Immature natural killer cell (primary cell): Measurements from ENCODE around the gene ARFIP2. TPM values are rescaled to one million over a fixed set of nuclear protein-coding genes. Genes with fewer than 3 reads are reported as not detected.

Experiments
- DNase-seq, 3 donors: peaks; one replicate each; pipeline ENCODE4 v3.0.0; 2022; ENCODE audit warnings: mixed read lengths in 1 of 3
- H3K27ac Mint-ChIP-seq, 6 donors: one replicate each; pipeline ENCODE4 v1.8.0; 2020; ENCODE audit warnings: mixed read lengths in 6 of 6, mild to moderate bottlenecking in 5 of 6, inconsistent platforms in 4 of 6, moderate library complexity in 3 of 6
- H3K27me3 Mint-ChIP-seq, 3 donors: one replicate each; pipeline ENCODE4 v1.8.0; 2020 to 2021; ENCODE audit warnings: low read depth in 3 of 3, mild to moderate bottlenecking in 3 of 3, mixed read lengths in 3 of 3, moderate library complexity in 3 of 3, inconsistent platforms in 1 of 3
- H3K36me3 Mint-ChIP-seq, 3 donors: one replicate each; pipeline ENCODE4 v1.8.0; 2020; ENCODE audit warnings: mixed read lengths in 3 of 3, inconsistent platforms in 2 of 3, mild to moderate bottlenecking in 2 of 3
- H3K4me1 Mint-ChIP-seq, 2 donors: one replicate each; pipeline ENCODE4 v1.8.0; 2020; ENCODE audit warnings: inconsistent platforms in 2 of 2, mild to moderate bottlenecking in 2 of 2, mixed read lengths in 2 of 2, moderate library complexity in 1 of 2
- H3K4me3 Mint-ChIP-seq, 5 donors: one replicate each; pipeline ENCODE4 v1.8.0; 2020; ENCODE audit warnings: mild to moderate bottlenecking in 5 of 5, mixed read lengths in 5 of 5, inconsistent platforms in 3 of 5, moderate library complexity in 3 of 5
- H3K9me3 Mint-ChIP-seq, 6 donors: one replicate each; pipeline ENCODE4 v1.8.0; 2020; ENCODE audit warnings: mild to moderate bottlenecking in 6 of 6, mixed read lengths in 6 of 6, inconsistent platforms in 4 of 6, moderate library complexity in 3 of 6
- polyA plus RNA-seq, 3 donors: library from polyadenylated mRNA; unstranded; fragments of 300-500 nt; fragmentation: Illumina TruSeq; gene quantifications; one replicate each; pipeline ENCODE4 v1.2.3, GENCODE V29; 2021

Gene ARFIP2
- polyA plus RNA-seq, 3 donors from 2014 or later: 34.2 to 39.9 (median 35.0) TPM

DNA sequence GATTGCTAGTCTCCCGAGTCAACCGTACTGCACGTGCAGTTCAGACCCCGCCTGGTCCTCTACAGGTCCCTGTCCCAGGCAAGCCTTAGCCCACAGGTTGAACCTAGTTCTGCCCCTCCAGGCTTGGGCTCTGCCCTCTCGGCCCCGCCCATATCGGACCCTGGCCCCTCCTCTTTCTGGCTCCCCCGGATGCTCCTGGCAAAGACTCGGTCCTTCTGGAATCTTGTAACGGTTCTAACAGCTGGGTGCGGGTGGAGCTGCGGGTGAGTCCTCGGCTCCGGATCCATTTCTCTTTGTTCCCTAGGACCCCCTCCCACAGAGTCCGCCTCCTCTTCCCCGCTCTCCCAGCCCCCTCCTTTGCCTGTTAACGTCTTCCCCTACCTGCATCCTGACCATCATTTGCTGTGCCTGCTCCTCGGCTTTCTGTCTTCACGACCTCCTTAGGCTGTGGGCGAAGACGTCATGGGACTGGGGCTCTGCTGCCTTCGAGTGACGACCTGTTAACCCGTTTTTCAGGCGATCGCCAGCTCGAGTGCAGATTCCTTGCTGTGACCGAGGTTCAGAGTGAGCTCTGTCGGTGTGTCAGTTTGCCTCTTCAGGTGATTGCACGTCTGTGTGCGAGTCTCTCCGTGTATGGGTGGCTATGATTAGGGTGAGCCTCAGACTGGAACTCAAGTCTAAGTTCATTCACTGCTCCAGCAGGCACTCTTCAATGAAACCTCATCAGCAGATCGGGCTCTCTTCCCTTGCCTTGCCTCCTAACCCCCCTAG lies 16.1 kb upstream of the ARFIP2 start, which contains the start of gene DNHD1:
TSS of gene DNHD1 (plus strand) at position 212 of the 771 bp plus-strand sequence. CDS start 936 bp downstream, outside the sequence.
- no peak for DNase-seq
- H3K4me1 Mint-ChIP-seq: peaks cover 0 to 13% of the 10 kb centered on the region in 2 donors
- H3K9me3 Mint-ChIP-seq: no peaks in the 10 kb centered on the region
- peaks cover 12 to 26% (median 17%) of the 10 kb centered on the region in 3 donors for H3K36me3 Mint-ChIP-seq
- peaks cover 0 to 3% (median 0%) of the 10 kb centered on the region in 3 donors for H3K27me3 Mint-ChIP-seq
- H3K27ac Mint-ChIP-seq: peak within 1 kb of the TSS in 2 of 6 donors; percentile 46 to 52
- H3K4me3 Mint-ChIP-seq: no peak within 1 kb of the TSS

DNA sequence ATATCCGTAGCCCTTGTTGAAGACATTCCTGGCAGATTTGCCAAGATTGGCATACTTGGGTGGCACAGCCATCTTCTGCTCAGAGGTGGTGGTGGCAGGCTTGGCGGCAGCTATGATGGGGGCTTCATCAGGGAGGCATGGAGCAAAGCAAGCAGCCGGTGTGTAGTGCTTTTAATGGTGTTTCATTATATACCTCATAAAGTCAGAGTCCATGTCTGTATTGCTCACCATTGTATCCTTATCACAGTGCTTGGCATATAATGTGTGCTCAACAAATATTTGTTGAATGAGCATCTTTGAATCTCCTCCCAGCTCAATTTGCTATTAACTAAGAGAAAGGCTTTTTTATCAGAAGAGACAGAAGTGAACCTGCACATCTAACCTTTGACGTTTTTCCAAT lies 8.2 kb upstream of the ARFIP2 start:
- H3K36me3 Mint-ChIP-seq: peaks cover 5 to 19% (median 6%) of the 10 kb centered on the region in 3 donors
- H3K27ac Mint-ChIP-seq: peak overlapping the region in 1 of 6 donors; percentile 5
- no peaks in the 10 kb centered on the region for H3K9me3 Mint-ChIP-seq
- no peaks in the 10 kb centered on the region for H3K27me3 Mint-ChIP-seq
- H3K4me3 Mint-ChIP-seq: no peak overlapping the region
- H3K4me1 Mint-ChIP-seq: peaks cover 6 to 17% of the 10 kb centered on the region in 2 donors
- DNase-seq: no peak

DNA sequence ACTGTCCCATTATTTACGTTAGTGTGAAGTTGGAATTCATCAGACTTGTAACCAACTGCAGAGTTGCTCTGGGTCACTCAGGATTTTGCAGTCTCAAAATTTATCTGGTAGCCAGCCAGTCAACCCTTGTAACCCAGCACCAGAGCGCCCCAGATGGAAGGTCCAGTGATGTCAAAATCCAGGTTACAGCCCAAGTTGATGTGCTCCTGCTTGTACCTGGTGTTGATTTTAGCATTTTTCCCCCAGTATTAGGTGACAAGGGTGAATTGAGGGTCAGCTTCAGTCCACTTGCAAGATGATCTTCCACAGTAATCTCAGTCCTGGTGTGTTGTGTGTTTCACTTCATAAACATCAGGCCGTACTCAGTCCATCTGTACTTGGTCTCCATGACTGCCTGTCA lies 7.7 kb upstream of the ARFIP2 start:
- H3K4me3 Mint-ChIP-seq: no peak overlapping the region
- peaks cover 5 to 19% (median 6%) of the 10 kb centered on the region in 3 donors for H3K36me3 Mint-ChIP-seq
- H3K27ac Mint-ChIP-seq: peak overlapping the region in 2 of 6 donors; percentile 5 to 33
- no peaks in the 10 kb centered on the region for H3K9me3 Mint-ChIP-seq
- H3K4me1 Mint-ChIP-seq: peaks cover 6 to 17% of the 10 kb centered on the region in 2 donors
- no peaks in the 10 kb centered on the region for H3K27me3 Mint-ChIP-seq
- DNase-seq: no peak

DNA sequence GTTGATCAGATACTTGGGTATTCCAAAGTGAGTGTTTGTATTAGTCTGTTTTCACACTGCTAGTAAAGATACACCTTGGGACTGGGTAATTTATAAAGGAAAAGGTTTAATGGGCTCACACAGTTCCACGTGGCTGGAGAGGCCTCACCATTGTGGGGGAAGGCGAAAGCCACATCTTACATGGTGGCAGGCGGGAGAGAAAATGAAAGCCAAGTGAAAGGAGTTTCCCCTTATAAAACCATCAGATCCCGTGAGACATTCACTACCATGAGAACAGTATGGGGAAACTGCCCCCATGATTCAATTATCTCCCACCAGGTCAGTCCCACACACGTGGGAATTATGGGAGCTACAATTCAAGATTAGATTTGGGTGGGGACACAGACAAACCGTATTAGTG lies 7.2 kb upstream of the ARFIP2 start:
- Mint-ChIP-seq H3K36me3 (peaks cover 4 to 22% (median 5%) of the 10 kb centered on the region in 3 donors), H3K4me3 (no peak overlapping the region), H3K27ac (peak overlapping the region in 2 of 6 donors; percentile 33 to 67), H3K4me1 (peaks cover 10 to 21% of the 10 kb centered on the region in 2 donors), H3K27me3 (peaks cover 0 to 3% (median 0%) of the 10 kb centered on the region in 3 donors), H3K9me3 (no peaks in the 10 kb centered on the region)
- no peak for DNase-seq

DNA sequence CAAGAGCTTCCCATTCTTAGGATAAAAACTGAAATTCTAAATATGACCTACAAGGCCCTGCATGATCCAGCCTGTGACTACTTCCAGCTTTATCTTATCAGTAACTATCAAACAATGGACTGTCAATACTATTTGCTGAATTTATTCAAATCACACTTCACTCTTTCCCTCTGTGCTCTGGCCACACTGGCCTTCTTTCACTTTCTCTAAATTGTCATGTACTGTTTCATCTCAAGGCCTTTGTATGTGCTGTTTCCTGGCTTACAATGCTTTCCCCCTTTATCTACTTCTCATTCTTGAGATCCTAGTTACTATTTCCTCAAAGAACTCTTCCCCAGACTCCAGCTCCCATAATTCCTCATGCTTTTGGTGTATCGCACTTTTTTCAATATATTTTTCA lies 5.8 kb upstream of the ARFIP2 start:
- peaks cover 0 to 22% (median 11%) of the 10 kb centered on the region in 3 donors for H3K36me3 Mint-ChIP-seq
- H3K9me3 Mint-ChIP-seq: no peaks in the 10 kb centered on the region
- H3K4me1 Mint-ChIP-seq: peaks cover 23 to 24% of the 10 kb centered on the region in 2 donors
- H3K4me3 Mint-ChIP-seq: no peak overlapping the region
- no peak for DNase-seq
- no peak overlapping the region for H3K27ac Mint-ChIP-seq
- peaks cover 0 to 8% (median 0%) of the 10 kb centered on the region in 3 donors for H3K27me3 Mint-ChIP-seq

DNA sequence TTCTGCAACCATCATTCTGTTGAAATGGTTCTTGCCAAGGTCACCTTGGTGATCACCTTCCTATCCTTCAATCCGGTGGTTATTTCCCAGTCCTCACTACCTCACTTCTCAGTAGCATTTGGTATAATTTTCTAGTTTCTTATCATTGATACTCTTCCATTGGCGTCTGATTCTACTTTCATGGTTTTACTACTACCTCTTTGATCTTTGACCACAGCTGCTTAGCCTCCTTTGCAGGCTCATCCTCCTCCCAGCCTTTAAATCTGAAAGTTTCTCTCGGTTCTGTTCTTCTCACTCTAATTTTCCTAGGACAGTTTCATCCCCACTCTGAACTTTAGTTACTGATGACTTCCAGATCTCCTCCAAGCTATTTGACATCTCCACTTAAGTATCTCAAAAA lies 5.1 kb upstream of the ARFIP2 start:
- Mint-ChIP-seq H3K36me3 (peaks cover 0 to 17% (median 11%) of the 10 kb centered on the region in 3 donors), H3K27me3 (peaks cover 0 to 12% (median 0%) of the 10 kb centered on the region in 3 donors), H3K9me3 (no peaks in the 10 kb centered on the region), H3K27ac (no peak overlapping the region), H3K4me3 (no peak overlapping the region), H3K4me1 (peaks cover 22 to 30% of the 10 kb centered on the region in 2 donors)
- no peak for DNase-seq

DNA sequence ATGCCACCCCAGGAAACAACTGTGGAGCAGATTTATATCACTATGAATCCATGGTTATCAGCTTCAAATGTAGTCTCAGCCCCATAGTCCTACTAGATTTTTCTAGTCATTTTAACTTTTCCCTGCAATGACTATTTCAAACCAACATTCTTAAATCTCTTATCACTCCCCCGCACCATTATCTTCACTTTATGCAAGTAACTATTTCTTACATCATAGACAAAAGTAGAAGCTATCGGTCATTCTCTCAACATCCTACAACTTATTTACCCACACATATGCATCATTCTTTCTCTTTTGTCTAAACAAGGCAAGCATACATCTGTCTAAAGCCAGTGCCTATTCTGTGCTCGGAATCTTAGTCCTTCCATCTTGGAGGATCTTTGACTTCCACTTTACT lies 4.5 kb upstream of the ARFIP2 start:
- no peak for DNase-seq
- H3K4me1 Mint-ChIP-seq: peaks cover 28 to 36% of the 10 kb centered on the region in 2 donors
- H3K27ac Mint-ChIP-seq: no peak overlapping the region
- H3K27me3 Mint-ChIP-seq: peaks cover 0 to 12% (median 0%) of the 10 kb centered on the region in 3 donors
- H3K9me3 Mint-ChIP-seq: no peaks in the 10 kb centered on the region
- no peak overlapping the region for H3K4me3 Mint-ChIP-seq
- peaks cover 0 to 17% (median 11%) of the 10 kb centered on the region in 3 donors for H3K36me3 Mint-ChIP-seq

DNA sequence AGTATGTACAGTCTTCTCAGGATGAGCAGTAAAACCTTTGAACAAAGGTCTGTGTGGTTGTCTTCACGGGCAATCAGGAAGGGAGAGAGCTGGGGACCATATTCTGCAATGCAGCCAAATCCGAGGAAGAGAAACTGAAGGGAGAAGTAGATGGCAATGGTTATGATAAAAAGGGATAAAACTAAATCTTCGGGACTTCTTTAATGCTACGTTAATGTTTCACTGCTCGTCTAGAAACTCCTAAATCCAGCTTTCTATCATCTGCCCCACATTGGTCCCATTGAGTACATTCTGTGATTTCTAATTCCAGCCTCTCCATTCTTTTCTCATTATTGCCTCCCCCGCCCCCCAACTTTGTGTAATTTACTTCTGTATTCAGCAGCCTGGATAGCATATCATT lies 1.9 kb upstream of the ARFIP2 start:
- Mint-ChIP-seq H3K4me3 (peak overlapping the region; percentile 15 to 99 (median 97)), H3K36me3 (peaks cover 0 to 20% (median 11%) of the 10 kb centered on the region in 3 donors), H3K4me1 (peaks cover 45% of the 10 kb centered on the region in 2 donors), H3K27me3 (peaks cover 0 to 15% (median 0%) of the 10 kb centered on the region in 3 donors), H3K9me3 (no peaks in the 10 kb centered on the region), H3K27ac (peak overlapping the region; percentile 97 to 100 (median 98))
- no peak for DNase-seq

DNA sequence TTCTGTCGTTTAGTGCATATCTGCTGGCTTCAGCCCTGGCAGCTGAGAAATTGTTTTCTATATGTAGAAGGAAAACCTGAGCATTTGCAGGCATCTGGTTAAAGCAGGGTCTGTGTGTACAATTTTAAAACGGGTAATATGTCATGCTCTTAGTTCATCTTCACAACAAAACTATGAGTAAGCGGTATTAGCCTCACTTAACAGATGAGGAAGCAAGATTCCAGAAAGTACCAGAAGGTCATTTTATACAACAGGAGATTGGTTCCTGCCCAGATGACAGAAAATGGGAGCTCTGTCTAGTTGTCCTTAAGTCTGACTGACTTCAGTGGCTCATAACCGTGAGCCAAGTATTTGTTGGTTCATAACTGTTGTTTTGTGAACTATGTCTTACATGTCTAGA lies 1.3 kb upstream of the ARFIP2 start:
- peak overlapping the region; percentile 42 to 99 (median 97) for H3K4me3 Mint-ChIP-seq
- peaks cover 0 to 25% (median 11%) of the 10 kb centered on the region in 3 donors for H3K36me3 Mint-ChIP-seq
- DNase-seq: no peak
- no peaks in the 10 kb centered on the region for H3K9me3 Mint-ChIP-seq
- H3K27me3 Mint-ChIP-seq: peaks cover 0 to 15% (median 0%) of the 10 kb centered on the region in 3 donors
- H3K27ac Mint-ChIP-seq: peak overlapping the region; percentile 97 to 100 (median 98)
- peaks cover 45% of the 10 kb centered on the region in 2 donors for H3K4me1 Mint-ChIP-seq

DNA sequence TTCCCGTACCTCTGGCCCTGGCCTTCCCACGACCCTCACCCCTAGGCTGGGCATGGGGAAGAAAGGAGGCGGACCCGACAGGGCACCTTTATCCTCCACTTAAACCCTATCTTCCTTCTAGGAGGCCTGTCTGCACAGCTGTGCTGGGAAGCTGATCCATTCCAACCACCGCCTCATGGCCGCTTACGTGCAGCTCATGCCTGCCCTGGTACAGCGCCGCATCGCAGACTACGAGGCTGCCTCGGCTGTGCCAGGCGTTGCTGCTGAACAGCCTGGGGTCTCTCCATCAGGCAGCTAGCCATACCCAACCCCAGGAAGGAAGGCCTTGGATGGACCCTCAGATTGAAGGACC lies 769 bp upstream of the ARFIP2 start:
- no peaks in the 10 kb centered on the region for H3K9me3 Mint-ChIP-seq
- H3K4me1 Mint-ChIP-seq: peaks cover 45% of the 10 kb centered on the region in 2 donors
- peaks cover 0 to 15% (median 0%) of the 10 kb centered on the region in 3 donors for H3K27me3 Mint-ChIP-seq
- no peak for DNase-seq
- peaks cover 0 to 29% (median 11%) of the 10 kb centered on the region in 3 donors for H3K36me3 Mint-ChIP-seq
- H3K4me3 Mint-ChIP-seq: peak overlapping the region; percentile 91 to 99 (median 97)
- H3K27ac Mint-ChIP-seq: peak overlapping the region; percentile 97 to 100 (median 98)

DNA sequence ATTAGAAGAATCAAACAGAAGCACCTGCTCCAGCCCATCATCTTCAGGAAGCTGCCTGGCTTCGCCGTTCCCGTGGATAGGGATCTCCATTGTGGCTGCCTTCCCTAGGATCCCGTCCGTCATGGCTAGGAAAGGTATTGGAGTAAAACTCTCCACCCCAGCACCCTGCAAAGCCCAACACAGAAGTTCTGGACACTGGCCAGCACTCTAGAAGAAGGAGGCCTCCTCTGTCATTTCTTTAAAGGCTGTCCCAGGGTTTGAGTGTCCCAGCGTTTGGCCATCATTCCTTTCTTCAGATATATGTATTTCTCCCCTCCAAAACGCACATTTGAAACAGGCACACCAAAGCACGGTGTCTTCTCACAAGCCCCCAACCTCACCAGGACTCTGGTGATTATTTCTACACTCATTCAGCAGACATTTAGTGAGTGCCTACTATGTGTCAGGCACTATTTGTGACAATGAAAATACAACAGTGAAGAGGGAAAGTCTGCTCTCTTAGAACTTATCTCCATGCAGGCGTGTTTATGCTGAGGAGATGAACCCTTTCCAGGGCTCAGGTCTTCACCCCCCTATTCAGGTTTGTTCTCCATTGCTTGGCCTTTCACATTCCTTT lies 724 bp downstream of the ARFIP2 start:
- H3K36me3 Mint-ChIP-seq: peaks cover 0 to 29% (median 11%) of the 10 kb centered on the region in 3 donors
- DNase-seq: no peak
- peak overlapping the region; percentile 91 to 99 (median 97) for H3K4me3 Mint-ChIP-seq
- H3K9me3 Mint-ChIP-seq: no peaks in the 10 kb centered on the region
- peaks cover 0 to 15% (median 0%) of the 10 kb centered on the region in 3 donors for H3K27me3 Mint-ChIP-seq
- peaks cover 45% of the 10 kb centered on the region in 2 donors for H3K4me1 Mint-ChIP-seq
- H3K27ac Mint-ChIP-seq: peak overlapping the region; percentile 97 to 100 (median 98)

DNA sequence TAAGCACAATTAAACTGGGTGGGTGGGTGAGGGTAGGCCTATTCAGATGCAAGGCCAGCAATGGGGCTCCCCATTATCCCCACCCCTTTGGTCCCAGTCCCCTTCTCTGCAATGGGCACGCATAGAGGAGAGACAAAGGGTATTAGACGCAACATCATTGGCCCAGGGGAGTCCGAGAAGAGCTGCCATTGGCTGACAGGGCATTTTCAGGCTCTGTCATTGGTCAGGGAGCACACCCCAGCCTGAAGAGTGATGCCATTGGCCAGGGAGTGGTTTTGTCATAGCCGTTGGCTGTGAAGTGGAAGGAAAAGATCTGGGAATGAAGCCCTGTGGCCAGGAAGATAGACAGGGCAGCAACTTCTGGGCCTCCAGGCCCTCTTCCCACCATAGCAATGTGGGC lies 4.6 kb downstream of the ARFIP2 start:
- Mint-ChIP-seq H3K4me1 (peaks cover 40 to 48% of the 10 kb centered on the region in 2 donors), H3K27me3 (peaks cover 4 to 8% (median 7%) of the 10 kb centered on the region in 3 donors), H3K27ac (peak overlapping the region in 3 of 6 donors; percentile 7 to 70 (median 45)), H3K4me3 (no peak overlapping the region), H3K9me3 (no peaks in the 10 kb centered on the region), H3K36me3 (peaks cover 0 to 16% (median 0%) of the 10 kb centered on the region in 3 donors)
- no peak for DNase-seq

DNA sequence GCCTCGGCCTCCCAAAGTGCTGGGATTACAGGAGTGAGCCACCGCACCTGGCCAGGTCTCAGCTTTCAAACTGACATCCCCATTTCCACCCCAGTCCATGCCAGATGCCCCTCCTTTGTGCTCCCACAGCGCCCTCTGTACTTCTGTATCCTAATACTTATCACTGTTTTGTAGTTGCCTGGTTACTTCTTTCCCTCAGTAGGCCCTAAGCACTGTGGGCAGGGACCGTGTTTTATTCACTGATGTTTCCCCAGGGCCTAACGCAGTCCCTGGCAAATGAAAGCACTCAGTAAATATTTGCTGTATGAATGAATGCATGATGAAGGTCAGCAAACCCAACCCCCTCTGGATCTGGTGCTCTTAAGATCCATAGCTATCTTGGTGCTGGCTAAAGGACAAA lies 5.2 kb downstream of the ARFIP2 start:
- Mint-ChIP-seq H3K9me3 (no peaks in the 10 kb centered on the region), H3K4me1 (peaks cover 35 to 46% of the 10 kb centered on the region in 2 donors), H3K36me3 (peaks cover 0 to 16% (median 0%) of the 10 kb centered on the region in 3 donors), H3K27me3 (peaks cover 4 to 8% (median 4%) of the 10 kb centered on the region in 3 donors), H3K4me3 (no peak overlapping the region), H3K27ac (peak overlapping the region; percentile 1 to 84 (median 58))
- no peak for DNase-seq
